CD4-positive, alpha-beta T cell treated with Interleukin-6 at 100 ng/mL for 8 hours (primary cell): ENCODE data around the gene NONO.
"Not testable (repeated sequence)": the region's sequence is repeated elsewhere in the genome, so short reads cannot be mapped to it uniquely, and the experiment has no call there.

Experiments used
- DNase-seq: peaks from one replicate; pipeline ENCODE4 v3.0.0-alpha.2; 2020; ENCODE audit warnings: mixed read lengths, low spot score

Gene NONO

DNA sequence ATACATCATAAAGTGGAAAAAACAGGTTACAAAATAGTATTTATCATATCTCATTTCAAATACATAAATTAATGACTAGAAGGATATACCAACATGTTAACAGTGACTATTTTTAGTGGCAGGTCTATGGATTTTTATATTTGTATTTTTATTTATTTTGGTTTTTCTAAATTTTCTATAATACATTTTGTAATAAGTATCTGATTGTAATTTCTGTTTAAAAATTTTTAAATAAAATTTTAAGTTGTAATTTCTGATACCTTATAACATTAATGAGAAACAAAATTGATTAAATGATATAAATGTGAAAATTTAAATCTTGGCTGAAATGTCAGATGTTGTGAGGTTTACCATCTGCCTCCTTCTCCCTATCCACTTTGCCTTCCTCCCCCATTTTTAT lies 2.5 kb downstream of the NONO start:
- DNase-seq = no peak

DNA sequence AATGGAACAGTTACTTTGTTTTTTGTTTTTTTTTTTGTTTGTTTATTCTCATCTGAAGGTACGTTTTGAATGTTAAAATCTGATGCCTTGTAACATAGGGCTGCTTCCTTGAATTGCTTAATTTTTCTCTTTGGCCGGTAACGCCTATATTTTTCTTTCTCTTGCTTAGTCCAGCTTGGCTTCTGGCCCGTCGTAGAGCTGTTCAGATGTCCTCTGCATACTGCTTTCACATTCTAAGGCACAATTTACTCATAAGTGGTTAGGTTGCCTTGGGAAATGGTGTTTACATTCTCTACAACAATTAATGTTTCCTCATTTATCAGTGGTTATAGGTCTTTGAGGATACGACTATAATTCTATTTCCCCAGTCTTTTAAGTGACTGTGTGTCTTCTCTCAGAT lies 7.9 kb downstream of the NONO start:
- DNase-seq = no peak

DNA sequence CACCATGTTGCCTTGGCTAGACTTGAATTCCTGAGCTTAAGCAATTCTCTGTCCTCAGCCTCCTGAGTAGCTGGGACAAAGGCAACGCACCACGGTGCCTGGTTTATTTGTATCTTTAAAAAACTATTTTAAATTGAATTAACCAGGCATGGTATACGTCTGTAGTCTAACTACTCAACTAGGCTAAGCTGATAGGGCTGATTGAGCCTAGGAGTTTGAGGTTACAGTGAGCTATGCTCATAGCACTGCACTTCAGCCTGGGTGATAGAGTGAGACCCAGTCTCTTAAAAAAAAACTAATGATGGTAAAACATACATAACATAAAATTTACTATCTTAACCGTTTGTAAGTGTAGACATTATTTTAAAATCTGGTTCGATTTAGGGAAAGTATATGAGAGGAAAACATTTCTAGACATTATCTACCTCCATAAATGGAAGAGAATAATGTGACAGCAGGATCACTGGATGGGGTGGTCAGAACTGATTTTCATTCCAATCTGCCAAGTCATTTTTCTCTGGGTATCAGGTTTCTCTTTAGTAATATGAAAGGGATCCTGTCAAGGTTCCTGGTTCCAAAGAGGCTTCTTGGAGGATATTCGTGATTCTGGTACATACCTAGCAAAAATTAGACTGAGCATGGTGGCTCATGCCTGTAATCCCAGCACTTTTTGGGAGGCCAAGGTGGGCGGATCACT lies 9.4 kb downstream of the NONO start:
- no peak for DNase-seq

DNA sequence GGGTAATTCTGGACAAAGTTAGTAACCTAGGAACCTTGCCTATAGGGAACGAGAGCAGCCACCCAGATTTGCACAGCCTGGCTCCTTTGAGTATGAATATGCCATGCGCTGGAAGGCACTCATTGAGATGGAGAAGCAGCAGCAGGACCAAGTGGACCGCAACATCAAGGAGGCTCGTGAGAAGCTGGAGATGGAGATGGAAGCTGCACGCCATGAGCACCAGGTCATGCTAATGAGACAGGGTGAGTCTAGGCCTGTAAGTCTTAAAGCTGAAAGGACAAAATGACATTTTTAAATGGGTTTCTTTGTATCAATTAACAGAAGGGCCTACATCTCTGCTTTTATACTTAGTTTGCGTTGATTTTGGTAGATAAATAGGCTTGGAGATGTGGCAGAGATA lies 13.4 kb downstream of the NONO start:
- DNase-seq = no peak

DNA sequence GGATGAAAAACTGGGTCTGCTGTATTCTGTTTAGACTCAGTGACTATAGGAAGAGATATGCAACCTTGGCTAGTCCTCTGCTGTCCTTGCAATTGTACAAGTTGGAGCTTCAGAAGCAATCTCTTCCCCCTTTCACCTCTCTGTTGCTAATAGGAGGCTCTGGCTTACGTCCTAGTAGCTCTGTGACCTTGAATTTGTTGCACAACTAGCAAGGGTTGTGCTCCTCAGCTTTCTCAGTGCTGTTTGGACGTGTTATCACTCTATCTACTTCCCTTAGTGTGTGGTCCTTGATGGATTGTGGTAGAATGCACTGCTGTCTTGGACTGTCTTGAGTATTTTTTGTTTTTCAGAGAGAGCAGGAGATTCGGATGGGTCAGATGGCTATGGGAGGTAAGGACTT lies 14.7 kb downstream of the NONO start:
- DNase-seq = no peak

DNA sequence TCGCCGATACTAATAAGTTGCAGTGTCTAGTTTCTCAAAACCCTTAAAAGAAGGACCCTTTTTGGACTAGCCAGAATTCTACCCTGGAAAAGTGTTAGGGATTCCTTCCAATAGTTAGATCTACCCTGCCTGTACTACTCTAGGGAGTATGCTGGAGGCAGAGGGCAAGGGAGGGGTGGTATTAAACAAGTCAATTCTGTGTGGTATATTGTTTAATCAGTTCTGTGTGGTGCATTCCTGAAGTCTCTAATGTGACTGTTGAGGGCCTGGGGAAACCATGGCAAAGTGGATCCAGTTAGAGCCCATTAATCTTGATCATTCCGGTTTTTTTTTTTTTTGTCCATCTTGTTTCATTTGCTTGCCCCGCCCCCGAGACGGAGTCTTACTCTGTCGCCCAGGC lies 16.6 kb downstream of the NONO start:
- DNase-seq = not testable (repeated sequence)

DNA sequence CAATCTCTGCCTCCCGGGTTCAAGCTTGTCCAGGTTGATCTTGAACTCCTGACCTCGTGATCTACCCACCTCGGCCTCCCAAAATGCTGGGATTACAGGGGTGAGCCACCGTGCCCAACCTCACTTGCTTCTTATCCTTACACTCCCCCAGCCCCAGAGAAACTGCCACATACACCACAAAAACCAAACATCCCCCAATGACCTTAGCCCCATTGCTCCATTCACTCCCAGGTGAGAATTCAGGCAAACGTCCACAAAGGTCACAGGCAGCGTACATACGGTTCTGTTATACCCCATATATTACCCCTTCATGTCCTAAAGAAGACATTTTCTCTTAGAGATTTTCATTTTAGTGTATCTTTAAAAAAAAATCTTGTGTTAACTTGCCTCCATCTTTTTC lies 17.1 kb downstream of the NONO start:
- DNase-seq = not testable (repeated sequence)

DNA sequence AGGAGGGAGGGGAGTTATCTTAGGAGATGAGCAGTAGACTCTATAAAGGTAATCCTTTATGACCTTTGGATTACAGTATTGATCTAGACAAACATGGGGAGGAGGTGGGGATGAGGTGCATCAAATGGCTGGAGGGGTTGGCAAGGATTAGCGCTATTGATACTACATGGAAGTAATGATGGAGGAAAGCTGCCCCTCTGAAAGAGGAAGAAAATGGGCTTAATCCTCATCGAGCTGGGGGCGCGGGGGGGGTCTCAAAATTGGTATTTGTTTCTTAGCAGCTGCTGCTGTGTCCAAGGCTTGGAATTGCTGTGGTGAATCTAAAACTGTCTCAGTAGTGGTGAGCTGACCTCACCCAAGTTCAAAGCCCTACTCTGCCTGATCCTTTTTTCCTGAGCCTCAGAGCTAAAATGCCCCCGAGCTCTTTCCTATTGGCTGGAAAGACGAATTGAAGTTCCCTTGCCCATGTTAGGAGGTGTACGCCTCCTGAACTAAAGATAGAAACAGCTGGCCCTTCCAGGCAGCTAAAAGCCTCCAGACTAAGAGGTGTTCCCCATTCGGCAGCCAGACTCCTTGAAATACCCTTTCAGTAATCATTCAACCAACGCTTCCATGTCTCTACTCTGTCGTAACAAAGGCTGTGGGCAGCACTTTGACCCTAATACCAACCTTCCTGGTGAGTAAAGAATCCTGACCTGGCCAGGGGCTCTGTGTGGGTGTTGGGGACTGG lies 17.9 kb downstream of the NONO start, which contains the start of gene ITGB1BP2:
TSS of gene ITGB1BP2 (plus strand) at position 556 of the 730 bp plus-strand sequence. CDS start at position 613, 57 bp downstream.
- no peak for DNase-seq

DNA sequence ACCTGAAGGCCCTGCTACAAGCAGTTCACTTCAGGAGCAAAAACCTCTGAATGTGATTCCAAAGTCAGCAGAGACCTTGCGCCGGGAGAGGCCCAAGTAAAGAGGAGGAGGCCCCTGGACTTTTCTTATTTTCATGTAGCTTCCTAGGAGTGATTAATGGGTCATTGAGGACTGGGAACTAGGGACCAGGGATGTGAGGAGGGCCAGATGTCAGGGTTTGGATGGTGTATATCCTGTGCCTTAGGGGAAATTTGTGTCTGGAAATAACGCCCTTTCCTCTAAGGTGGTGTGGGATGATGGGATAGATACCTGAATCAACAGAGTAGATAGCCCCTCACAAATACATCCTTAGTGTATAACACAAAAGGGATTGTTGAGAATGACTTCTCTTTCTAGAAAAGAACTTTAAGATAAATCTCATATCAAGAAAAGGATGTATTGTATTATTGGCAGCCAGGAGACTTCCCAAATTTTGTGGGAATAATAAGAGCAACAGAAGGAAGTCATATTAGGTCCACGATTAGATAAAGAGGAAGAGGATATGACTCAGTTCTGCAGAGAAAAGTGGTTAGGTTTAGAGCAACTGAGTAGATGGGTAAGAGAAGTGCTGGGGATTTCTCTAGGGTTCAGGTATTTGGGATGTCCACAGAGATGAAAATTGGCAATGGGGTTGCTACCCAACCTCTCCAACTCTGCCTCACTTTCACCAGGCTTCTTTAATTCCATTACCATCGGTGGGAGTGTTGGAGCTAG lies 19.2 kb downstream of the NONO start:
- no peak for DNase-seq

DNA sequence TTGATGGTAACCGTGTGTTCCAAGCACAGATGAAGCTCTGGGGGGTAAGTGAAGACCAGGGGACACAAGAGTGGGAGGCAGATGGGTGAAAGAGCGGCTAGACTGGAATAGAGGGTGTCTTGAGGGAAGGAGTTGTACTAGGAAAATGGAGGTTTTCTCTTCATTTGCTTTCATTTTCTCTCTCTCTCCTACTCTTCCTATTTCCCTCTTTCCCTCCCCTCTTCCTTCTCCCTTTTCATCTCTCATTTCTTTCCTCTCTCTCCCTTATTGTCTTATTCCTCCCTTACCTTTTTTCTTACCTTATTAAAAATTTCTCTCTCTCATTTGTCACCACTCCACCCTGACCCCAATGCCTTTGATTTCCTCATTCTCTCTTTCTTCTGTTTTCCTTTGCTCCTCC lies 21.1 kb downstream of the NONO start:
- no peak for DNase-seq

DNA sequence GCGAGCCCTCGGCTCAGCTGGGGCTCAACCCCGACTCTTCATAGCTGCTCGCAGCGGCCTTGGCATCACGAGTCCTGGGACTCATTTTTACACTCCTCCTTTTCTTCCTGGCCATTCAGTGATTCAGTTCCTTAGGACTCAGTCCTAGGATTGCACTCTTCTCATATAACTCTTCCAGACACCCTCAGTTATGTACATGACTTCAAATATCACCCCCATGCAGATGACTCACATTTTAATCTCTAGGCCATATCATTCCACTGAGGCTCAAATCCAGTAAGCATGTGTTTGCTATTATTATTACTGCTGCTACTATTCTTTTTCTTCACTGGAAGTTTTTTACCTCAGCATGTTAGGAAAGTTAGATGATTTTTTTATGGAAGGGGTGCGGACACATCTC lies 32.5 kb downstream of the NONO start:
- DNase-seq = no peak

DNA sequence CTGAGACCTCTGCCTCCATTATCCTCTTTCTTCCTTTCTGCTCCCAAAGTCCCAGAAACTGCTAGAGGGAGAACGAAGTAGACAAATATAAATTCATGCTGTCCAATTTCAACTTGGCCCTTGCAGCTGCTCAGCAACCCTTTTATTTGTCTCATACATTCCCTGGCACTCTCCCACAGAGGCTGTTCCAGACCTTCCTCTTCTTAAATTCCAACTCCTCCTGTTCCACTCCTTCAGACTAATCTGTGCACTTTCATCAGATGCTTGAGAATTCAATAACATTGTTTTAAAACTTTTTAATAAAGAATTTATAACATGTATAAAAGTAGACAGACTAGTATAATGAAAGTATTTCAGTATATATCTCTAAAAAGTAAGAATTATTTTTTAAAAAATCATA lies 33.5 kb downstream of the NONO start:
- DNase-seq = not testable (repeated sequence)

DNA sequence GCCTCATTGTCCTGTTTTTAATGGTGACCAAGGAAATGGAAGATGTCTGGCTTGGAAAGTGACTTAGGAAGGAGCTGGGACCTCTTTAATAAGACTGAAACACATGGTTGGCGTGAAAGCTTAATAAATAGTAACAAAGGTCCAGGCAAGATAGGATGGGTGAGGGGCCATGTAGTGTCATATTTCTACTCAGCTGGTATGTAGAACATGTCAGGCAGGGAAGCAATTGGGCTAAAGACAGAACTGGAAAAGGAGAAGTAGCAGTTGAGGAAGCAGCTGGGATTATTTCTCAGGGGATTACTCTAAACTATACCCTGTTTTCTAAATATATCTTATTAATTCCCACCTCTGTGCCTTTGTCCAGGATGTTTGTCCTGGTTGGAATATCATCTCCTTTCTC lies 36.7 kb downstream of the NONO start:
- DNase-seq = no peak

DNA sequence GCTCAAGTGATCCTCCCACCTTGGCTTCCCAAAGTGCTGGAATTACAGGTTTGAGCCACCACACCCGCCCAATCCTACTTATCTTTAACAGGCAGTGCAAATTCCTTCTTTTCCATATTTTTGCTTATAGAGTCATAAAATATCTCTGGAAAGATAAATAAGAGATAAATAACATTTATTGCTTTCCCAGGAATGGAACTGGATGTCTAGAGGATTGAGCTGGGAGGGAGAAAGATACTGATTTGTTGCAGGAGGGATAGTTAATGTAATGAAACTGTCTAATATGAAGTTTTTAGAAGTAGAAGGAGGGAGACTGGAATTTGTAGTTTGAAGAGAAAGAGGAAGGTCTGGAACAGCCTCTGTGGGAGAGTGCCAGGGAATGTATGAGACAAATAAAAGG lies 38.3 kb downstream of the NONO start:
- DNase-seq = no peak

DNA sequence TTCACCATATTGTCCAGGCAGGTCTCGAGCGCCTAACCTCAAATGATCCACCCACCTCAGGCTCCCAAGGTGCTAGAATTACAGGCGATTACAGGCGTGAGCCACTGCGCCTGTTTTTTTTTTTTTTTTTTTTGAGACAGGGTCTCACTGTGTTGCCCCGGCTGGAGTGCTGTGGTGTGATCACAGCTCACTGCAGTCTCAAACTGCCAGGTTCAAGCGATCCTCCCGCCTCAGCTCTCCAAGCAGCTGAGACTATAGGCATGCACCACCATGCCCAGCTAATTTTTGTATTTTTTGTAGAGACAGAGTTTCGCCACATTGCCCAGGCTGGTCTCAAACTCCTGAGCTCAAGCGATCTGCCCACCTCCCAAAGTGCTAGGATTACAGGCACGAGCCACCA lies 41.0 kb downstream of the NONO start:
- not testable (repeated sequence) for DNase-seq

DNA sequence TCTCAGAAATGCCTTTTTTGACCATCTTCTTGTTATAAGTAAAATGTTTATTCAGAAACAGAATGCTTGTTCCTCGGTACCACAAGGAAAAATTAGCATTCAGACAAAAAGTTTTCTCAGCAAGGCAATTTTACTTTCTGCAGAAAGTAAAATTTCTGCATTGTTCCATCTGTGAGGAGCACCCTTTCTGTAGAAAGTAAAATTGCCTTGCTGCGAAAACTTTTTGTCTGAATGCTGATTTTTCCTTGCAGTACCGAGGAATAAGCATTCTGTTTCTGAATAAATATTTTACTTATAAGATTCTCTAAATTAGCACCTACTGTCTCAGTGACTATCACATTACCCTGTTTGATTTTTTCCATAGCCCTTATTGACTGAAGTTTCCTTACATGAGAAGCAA lies 43.0 kb downstream of the NONO start:
- no peak for DNase-seq

DNA sequence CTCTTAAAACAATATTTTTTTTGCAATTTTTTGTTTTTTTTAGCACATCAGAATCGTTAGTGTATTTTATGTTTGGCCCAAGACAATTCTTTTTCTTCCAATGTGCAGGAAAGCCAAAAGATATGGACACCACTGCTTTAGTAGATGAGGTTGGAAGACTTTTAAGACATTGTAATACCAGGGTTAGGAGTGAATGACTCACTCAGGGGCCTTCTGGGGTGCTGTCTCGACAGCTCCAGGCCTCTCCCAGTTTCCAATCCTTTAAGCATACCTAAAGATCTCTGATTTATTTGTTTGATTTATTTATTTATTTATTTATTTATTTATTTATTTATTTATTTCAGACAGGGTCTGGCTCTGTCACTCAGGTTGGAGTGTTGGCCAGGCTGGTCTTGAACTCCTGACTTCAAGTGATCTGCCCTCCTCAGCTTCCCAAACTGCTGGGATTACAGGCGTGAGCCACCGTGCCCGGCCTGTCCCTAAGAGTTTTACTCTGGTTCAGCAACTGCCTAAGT lies 65.8 kb downstream of the NONO start:
- not testable (repeated sequence) for DNase-seq

DNA sequence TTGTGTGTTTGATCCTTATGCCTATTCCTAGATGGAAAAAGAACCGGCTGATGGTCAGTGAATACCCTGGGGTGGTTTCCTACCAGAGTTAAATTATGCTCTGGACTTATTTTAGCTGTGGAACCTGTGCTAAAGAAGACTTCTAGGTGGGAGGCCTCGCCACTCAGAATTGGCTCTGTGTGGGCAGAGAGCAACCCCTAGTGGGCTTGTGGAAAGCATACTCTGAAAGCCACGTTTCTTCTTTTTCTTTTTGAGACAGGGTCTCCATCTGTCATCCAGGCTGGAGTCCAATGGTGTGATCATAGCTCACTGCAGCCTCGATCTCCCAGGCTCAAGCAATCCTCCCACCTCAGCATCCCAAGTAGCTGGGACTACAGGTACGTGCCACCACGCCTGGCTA lies 66.4 kb downstream of the NONO start:
- not testable (repeated sequence) for DNase-seq
